HEK293 (cell line): Measurements from ENCODE around the gene LRRC75A.

Source experiments
- CTCF ChIA-PET: fragments of 350-600 bp; formaldehyde crosslinking; extraction: SDS; loops from one replicate; lab custom pipeline; 2021; ENCODE audit warnings: antibody characterized with exemption; lab: Yijun Ruan, JAX
- POLR2A ChIA-PET: fragments of 300-600 bp; formaldehyde crosslinking; extraction: SDS; loops from one replicate; lab custom pipeline; 2020; ENCODE audit warnings: antibody characterized with exemption, inconsistent platforms; lab: Yijun Ruan, JAX
- H3K27ac ChIP-seq: fragments of 200-500 bp; sonication (Bioruptor generic); 2 replicates; pipeline ENCODE4 v1.5.1; 2014; ENCODE audit warnings: low read depth, low read length, control low read depth, inconsistent platforms; ENCODE audit errors: extremely low read depth
- H3K36me3 ChIP-seq, 2 experiments: fragments of 200-500 bp in 1 of 2; sonication (Bioruptor generic) in 1 of 2; 1 replicate in 1 of 2; 2 replicates in 1 of 2; pipeline ENCODE4 v1.5.1; 2014 to 2017; ENCODE audit warnings: inconsistent platforms in 2 of 2, low read length in 2 of 2; ENCODE audit not compliant: control insufficient read depth in 2 of 2, insufficient read depth in 1 of 2
- H3K4me1 ChIP-seq: fragments of 200-500 bp; sonication (Bioruptor generic); 2 replicates; pipeline ENCODE4 v1.5.1; 2014; ENCODE audit warnings: mild to moderate bottlenecking, low read length, inconsistent platforms; ENCODE audit not compliant: control insufficient read depth, insufficient read depth
- H3K4me3 ChIP-seq: 2 replicates; pipeline ENCODE4 v1.5.1; 2011; ENCODE audit warnings: low read depth, mild to moderate bottlenecking, control low read depth, low read length, moderate library complexity
- H3K9me3 ChIP-seq: fragments of 200-500 bp; sonication (Bioruptor generic); 2 replicates; pipeline ENCODE4 v1.5.1; 2014; ENCODE audit warnings: low read depth, low read length, inconsistent platforms; ENCODE audit not compliant: control insufficient read depth, insufficient read depth
- EGR2 ChIP-seq: fragments of 450-650 bp; formaldehyde crosslinking; IDR thresholded peaks from 2 replicates; pipeline ENCODE4 v1.5.1; 2016; ENCODE audit warnings: low read depth, missing biosample characterization, missing genetic modification characterization
- KLF1 ChIP-seq: fragments of 450-650 bp; formaldehyde crosslinking; IDR thresholded peaks from 2 replicates; pipeline ENCODE4 v1.5.1; 2016; ENCODE audit warnings: missing biosample characterization, missing genetic modification characterization
- PRDM4 ChIP-seq: fragments of 450-650 bp; formaldehyde crosslinking; IDR thresholded peaks from 2 replicates; pipeline ENCODE4 v1.5.1; 2017; ENCODE audit warnings: missing biosample characterization, missing genetic modification characterization
- SCRT2 ChIP-seq: fragments of 450-650 bp; formaldehyde crosslinking; IDR thresholded peaks from 2 replicates; pipeline ENCODE4 v1.5.1; 2016; ENCODE audit warnings: missing biosample characterization, missing genetic modification characterization
- ZBTB44 ChIP-seq: fragments of 450-650 bp; IDR thresholded peaks from 2 replicates; pipeline ENCODE4 v1.5.1; 2018; ENCODE audit warnings: missing biosample characterization, mild to moderate bottlenecking, missing genetic modification characterization
- ZFHX2 ChIP-seq: fragments of 450-650 bp; formaldehyde crosslinking; conservative IDR thresholded peaks from 2 replicates; pipeline ENCODE4 v1.5.1; 2016; ENCODE audit warnings: missing biosample characterization, missing genetic modification characterization
- ZFP41 ChIP-seq: fragments of 450-650 bp; formaldehyde crosslinking; IDR thresholded peaks from 2 replicates; pipeline ENCODE4 v1.5.1; 2016; ENCODE audit warnings: missing biosample characterization, missing genetic modification characterization, borderline replicate concordance
- ZIC2 ChIP-seq: fragments of 450-650 bp; formaldehyde crosslinking; IDR thresholded peaks from 2 replicates; pipeline ENCODE4 v1.5.1; 2016; ENCODE audit warnings: missing biosample characterization, missing genetic modification characterization
- ZNF214 ChIP-seq: fragments of 450-650 bp; formaldehyde crosslinking; IDR thresholded peaks from 2 replicates; pipeline ENCODE4 v1.5.1; 2017; ENCODE audit warnings: missing biosample characterization, mild to moderate bottlenecking, missing genetic modification characterization, borderline replicate concordance
- ZNF223 ChIP-seq: fragments of 450-650 bp; formaldehyde crosslinking; IDR thresholded peaks from 2 replicates; pipeline ENCODE4 v1.5.1; 2016; ENCODE audit warnings: missing biosample characterization, missing genetic modification characterization
- ZNF23 ChIP-seq: fragments of 450-650 bp; formaldehyde crosslinking; IDR thresholded peaks from 2 replicates; pipeline ENCODE4 v1.5.1; 2016; ENCODE audit warnings: missing biosample characterization, missing genetic modification characterization, borderline replicate concordance
- ZNF362 ChIP-seq: fragments of 450-650 bp; formaldehyde crosslinking; IDR thresholded peaks from 2 replicates; pipeline ENCODE4 v1.5.1; 2016; ENCODE audit warnings: missing biosample characterization, missing genetic modification characterization
- ZNF366 ChIP-seq: fragments of 450-650 bp; formaldehyde crosslinking; conservative IDR thresholded peaks from 2 replicates; pipeline ENCODE4 v1.5.1; 2016; ENCODE audit warnings: missing biosample characterization, missing genetic modification characterization
- ZNF426 ChIP-seq: fragments of 450-650 bp; formaldehyde crosslinking; IDR thresholded peaks from 2 replicates; pipeline ENCODE4 v1.5.1; 2017; ENCODE audit warnings: missing biosample characterization, missing genetic modification characterization, mild to moderate bottlenecking, inconsistent platforms, moderate library complexity
- ZNF629 ChIP-seq: fragments of 450-650 bp; formaldehyde crosslinking; IDR thresholded peaks from 2 replicates; pipeline ENCODE4 v1.5.1; 2017; ENCODE audit warnings: missing biosample characterization, missing genetic modification characterization
- ZNF658 ChIP-seq: fragments of 450-650 bp; formaldehyde crosslinking; IDR thresholded peaks from 2 replicates; pipeline ENCODE4; 2016; ENCODE audit warnings: missing biosample characterization, missing genetic modification characterization
- ZNF660 ChIP-seq: fragments of 450-650 bp; IDR thresholded peaks from 2 replicates; pipeline ENCODE4 v1.5.1; 2018; ENCODE audit warnings: missing biosample characterization, mild to moderate bottlenecking, missing genetic modification characterization
- ZNF664 ChIP-seq: fragments of 450-650 bp; formaldehyde crosslinking; IDR thresholded peaks from 2 replicates; pipeline ENCODE4 v1.5.1; 2016; ENCODE audit warnings: missing biosample characterization, missing genetic modification characterization
- ZNF791 ChIP-seq: fragments of 450-650 bp; formaldehyde crosslinking; IDR thresholded peaks from 2 replicates; pipeline ENCODE4 v1.5.1; 2016; ENCODE audit warnings: missing biosample characterization, missing genetic modification characterization
- TF ChIP-seq, protein P1 (sequence below): fragments of 450-650 bp; IDR thresholded peaks from 2 replicates; pipeline ENCODE4 v1.5.1; 2018; ENCODE audit warnings: missing biosample characterization, missing genetic modification characterization
- TF ChIP-seq, protein P2 (sequence below): fragments of 450-650 bp; formaldehyde crosslinking; IDR thresholded peaks from 2 replicates; pipeline ENCODE4 v1.5.1; 2016; ENCODE audit warnings: missing biosample characterization, missing genetic modification characterization

Gene LRRC75A

DNA sequence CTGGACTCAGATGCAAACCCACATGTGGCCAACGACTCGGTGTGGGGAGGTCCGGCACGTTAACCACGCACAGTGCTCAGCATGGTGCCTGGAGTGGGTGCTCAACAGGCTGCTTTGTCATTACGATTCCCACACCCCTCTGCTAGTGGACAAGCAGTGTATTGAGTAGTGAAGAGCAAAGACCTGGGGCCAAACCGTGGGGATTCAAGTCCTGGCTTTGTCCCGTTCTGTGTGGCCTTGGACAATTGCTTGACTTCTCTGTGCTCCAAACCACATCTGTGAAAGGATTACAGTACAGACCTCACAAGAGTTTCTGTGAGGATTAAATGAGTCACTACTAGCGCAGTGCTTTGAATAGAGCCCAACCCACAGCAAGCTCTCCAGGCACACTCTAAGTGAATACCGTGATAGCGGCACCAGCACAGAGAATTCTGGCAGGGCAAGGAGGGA, 42.8 kb downstream of the LRRC75A start:
- ChIA-PET POLR2A (interaction anchor here (3.4 kb wide), 1 partner anchor 10 kb away, joined by 17 read pairs; no protein-coding TSS in a partner anchor), CTCF (interaction anchor here (1.4 to 2.7 kb wide), 2 partner anchors 73 to 85 kb away, joined by 7 to 10 read pairs; no protein-coding TSS in a partner anchor)
- Histone ChIP-seq H3K4me3 (no peak overlapping the region), H3K9me3 (no peaks in the 10 kb centered on the region), H3K27ac (no peak overlapping the region), H3K36me3 (peaks cover 12 to 45% of the 10 kb centered on the region in 2 experiments; a peak in 2 of 3 replicates), H3K4me1 (no peaks in the 10 kb centered on the region)
- TF ChIP-seq ZFP41 (tag by site-specific recombination) = no peak
- peak; percentile 57; the same call in 1 of the 2 replicates for TF ChIP-seq SCRT2 (tag by site-specific recombination)
- TF ChIP-seq ZNF223 (tag by site-specific recombination) = no peak
- peak; percentile 70 for TF ChIP-seq ZNF664 (tag by site-specific recombination)
- TF ChIP-seq PRDM4 (tag by site-specific recombination) = peak; percentile 21; the same call in 1 of the 2 replicates

GRCh38 chr17:16448490-16448889, 43.5 kb downstream of the LRRC75A start:
- Histone ChIP-seq H3K27ac (no peak overlapping the region), H3K4me1 (no peaks in the 10 kb centered on the region), H3K4me3 (no peak overlapping the region), H3K36me3 (peaks cover 12 to 52% of the 10 kb centered on the region in 2 experiments; a peak in 2 of 3 replicates), H3K9me3 (no peaks in the 10 kb centered on the region)
- TF ChIP-seq, protein P1, sequence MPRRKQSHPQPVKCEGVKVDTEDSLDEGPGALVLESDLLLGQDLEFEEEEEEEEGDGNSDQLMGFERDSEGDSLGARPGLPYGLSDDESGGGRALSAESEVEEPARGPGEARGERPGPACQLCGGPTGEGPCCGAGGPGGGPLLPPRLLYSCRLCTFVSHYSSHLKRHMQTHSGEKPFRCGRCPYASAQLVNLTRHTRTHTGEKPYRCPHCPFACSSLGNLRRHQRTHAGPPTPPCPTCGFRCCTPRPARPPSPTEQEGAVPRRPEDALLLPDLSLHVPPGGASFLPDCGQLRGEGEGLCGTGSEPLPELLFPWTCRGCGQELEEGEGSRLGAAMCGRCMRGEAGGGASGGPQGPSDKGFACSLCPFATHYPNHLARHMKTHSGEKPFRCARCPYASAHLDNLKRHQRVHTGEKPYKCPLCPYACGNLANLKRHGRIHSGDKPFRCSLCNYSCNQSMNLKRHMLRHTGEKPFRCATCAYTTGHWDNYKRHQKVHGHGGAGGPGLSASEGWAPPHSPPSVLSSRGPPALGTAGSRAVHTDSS = no peak
- TF ChIP-seq ZNF629 (tag by site-specific recombination) (0 out of 2 replicates have a peak, but pooled peaks have one; percentile 18), ZNF362 (tag by site-specific recombination) (no peak), ZNF366 (tag by site-specific recombination) (no peak), KLF1 (tag by site-specific recombination) (no peak)
- ChIA-PET CTCF (interaction anchor here (1.4 to 2.2 kb wide), 2 partner anchors 73 kb away, joined by 7 to 16 read pairs; no protein-coding TSS in a partner anchor), POLR2A (interaction anchor here (0.9 kb wide), 1 partner anchor 10 kb away, joined by 4 read pairs; no protein-coding TSS in a partner anchor)

GRCh38 chr17:16447676-16448075, 44.3 kb downstream of the LRRC75A start:
- no peaks in the 10 kb centered on the region for H3K4me1 ChIP-seq
- no peaks in the 10 kb centered on the region for H3K9me3 ChIP-seq
- H3K36me3 ChIP-seq = peaks cover 12 to 60% of the 10 kb centered on the region in 2 experiments; a peak in 2 of 3 replicates
- CTCF ChIA-PET = interaction anchor here (0.6 to 2.2 kb wide), 2 partner anchors 73 to 96 kb away, joined by 3 to 16 read pairs; no protein-coding TSS in a partner anchor
- 0 out of 2 replicates have a peak overlapping the region, but pooled peaks have one; percentile 0 for H3K27ac ChIP-seq
- POLR2A ChIA-PET = interaction anchor here (1.2 kb wide), 1 partner anchor 65 kb away, joined by 3 read pairs; no protein-coding TSS in a partner anchor
- no peak overlapping the region for H3K4me3 ChIP-seq
- TF ChIP-seq ZNF658 (tag by site-specific recombination) = no peak
- TF ChIP-seq ZBTB44 (tag by site-specific recombination) = no peak
- TF ChIP-seq ZNF23 (tag by site-specific recombination) = no peak
- no peak for TF ChIP-seq ZNF426 (tag by site-specific recombination)
- TF ChIP-seq ZFHX2 = peak; percentile 84
- TF ChIP-seq ZNF214 (tag by site-specific recombination) = no peak
- TF ChIP-seq EGR2 (tag by site-specific recombination) = peak; percentile 84
- no peak for TF ChIP-seq ZNF791 (tag by site-specific recombination)
- TF ChIP-seq, protein P2, sequence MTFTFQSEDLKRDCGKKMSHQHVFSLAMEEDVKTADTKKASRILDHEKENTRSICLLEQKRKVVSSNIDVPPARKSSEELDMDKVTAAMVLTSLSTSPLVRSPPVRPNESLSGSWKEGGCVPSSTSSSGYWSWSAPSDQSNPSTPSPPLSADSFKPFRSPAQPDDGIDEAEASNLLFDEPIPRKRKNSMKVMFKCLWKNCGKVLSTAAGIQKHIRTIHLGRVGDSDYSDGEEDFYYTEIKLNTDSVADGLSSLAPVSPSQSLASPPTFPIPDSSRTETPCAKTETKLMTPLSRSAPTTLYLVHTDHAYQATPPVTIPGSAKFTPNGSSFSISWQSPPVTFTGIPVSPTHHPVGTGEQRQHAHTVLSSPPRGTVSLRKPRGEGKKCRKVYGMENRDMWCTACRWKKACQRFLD (tag by site-specific recombination) = no peak
- peak; percentile 83 for TF ChIP-seq ZIC2
- TF ChIP-seq ZNF664 (tag by site-specific recombination) = no peak
- TF ChIP-seq ZNF660 (tag by site-specific recombination) = no peak
